ENCODE data around the gene ZNF92.

GRCh38 chr7:65397730-65398142, 24.1 kb downstream of the ZNF92 start:
- TF ChIP-seq CTCF (IDR thresholded peaks at IDR 0.05; ENCODE audit: low read depth, low read length, poor library complexity, severe bottlenecking) = peak; percentile 11
- TF ChIP-seq EZH2phosphoT487 (IDR thresholded peaks at IDR 0.05; ENCODE audit: borderline replicate concordance, low read length) = no peak
